Measurements from ENCODE around the gene EPB41L4B. TPM values are rescaled to one million over a fixed set of nuclear protein-coding genes. Genes with fewer than 3 reads are reported as not detected.

Gene EPB41L4B
- total RNA-seq, 6 experiments from 2014 or later = 0.33 to 0.37 (median 0.35) TPM; not detected in 2

DNA sequence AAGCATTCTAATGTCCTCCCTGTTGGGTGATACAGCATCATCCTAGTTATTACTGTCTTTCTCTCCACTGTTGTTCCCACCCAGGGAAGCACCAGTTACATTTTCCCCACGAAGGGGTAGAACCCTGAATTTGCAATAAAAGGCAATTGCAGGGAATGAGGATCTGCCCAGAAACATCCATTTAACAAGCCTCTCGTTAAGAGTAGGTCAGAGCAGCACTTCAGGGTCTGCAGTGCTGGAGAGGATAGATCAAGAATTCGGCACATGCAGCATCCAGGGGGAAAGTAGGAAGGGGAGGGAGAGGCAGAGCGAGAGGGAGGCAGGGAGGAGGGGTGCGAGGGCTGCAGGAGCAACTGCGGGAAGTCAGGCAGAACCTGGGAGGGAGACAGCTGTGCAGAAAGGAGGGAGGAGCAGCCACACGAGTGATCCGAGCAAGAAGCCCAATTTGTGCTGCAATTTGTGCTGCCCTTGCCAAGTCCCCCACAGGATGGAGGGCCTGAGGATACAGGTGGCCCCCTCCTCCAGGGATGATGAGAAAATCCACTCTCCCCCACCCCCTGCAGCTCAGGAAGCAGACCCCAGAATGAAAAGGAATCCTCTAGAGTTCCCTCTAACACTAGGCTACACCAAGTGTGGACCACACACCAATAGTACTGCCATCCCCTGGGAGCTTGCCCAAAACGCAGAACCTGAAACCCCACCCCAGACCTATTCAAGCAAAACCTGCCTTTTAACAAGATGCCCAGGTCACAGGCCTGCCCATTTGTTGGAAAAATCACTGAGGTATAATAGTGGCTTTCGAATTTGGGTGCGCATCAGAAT lies 62.2 kb downstream of the EPB41L4B start:
- TF ChIP-seq CTCF (IDR thresholded peaks at IDR 0.05) = no peak
- no peak for DNase-seq
- H3K9me3 Mint-ChIP-seq = no peaks in the 10 kb centered on the region
- H3K27ac Mint-ChIP-seq = no peak overlapping the region
- no peaks in the 10 kb centered on the region; the same call in 1 of the 2 replicates for H3K36me3 Mint-ChIP-seq (ENCODE audit: low read depth)
- H3K4me3 Mint-ChIP-seq = no peak overlapping the region
- peaks cover 29% of the 10 kb centered on the region for H3K27me3 Mint-ChIP-seq (ENCODE audit: insufficient read depth)
- peaks cover 36% of the 10 kb centered on the region for H3K4me1 Mint-ChIP-seq (ENCODE audit: low read depth)

DNA sequence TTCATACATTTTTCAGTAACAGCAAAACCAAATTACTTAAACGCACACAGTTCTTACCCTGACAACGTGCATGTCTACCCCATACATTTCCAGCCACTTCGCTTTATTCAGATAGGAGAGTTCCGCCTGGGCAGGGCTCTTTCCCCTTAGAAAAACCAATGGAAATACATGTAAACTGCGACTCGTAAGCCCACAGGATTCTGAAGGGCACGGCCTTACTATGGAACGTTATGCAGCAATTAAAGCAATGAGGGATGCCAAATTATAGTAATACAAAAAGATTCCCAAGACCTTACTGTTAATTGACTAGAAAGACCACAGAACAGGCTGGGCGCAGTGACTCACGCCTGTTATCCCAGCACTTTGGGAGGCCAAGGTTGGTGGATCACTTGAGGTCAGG lies 64.5 kb downstream of the EPB41L4B start:
- TF ChIP-seq CTCF (IDR thresholded peaks at IDR 0.05) = no peak
- Mint-ChIP-seq H3K27ac (peak overlapping the region; percentile 70; the same call in 1 of the 2 replicates), H3K4me1 (ENCODE audit: low read depth) (peaks cover 60% of the 10 kb centered on the region), H3K27me3 (ENCODE audit: insufficient read depth) (peaks cover 18% of the 10 kb centered on the region), H3K4me3 (no peak overlapping the region; the same call in 1 of the 2 replicates), H3K9me3 (no peaks in the 10 kb centered on the region), H3K36me3 (ENCODE audit: low read depth) (no peaks in the 10 kb centered on the region; the same call in 1 of the 2 replicates)
- peak; percentile 45 for DNase-seq

GRCh38 chr9:109255394-109255793 lies 65.5 kb downstream of the EPB41L4B start:
- no peaks in the 10 kb centered on the region for H3K9me3 Mint-ChIP-seq
- H3K27ac Mint-ChIP-seq = peak overlapping the region; percentile 16; the same call in 1 of the 2 replicates
- peaks cover 69% of the 10 kb centered on the region for H3K4me1 Mint-ChIP-seq (ENCODE audit: low read depth)
- TF ChIP-seq CTCF (IDR thresholded peaks at IDR 0.05) = no peak
- no peaks in the 10 kb centered on the region; the same call in 1 of the 2 replicates for H3K36me3 Mint-ChIP-seq (ENCODE audit: low read depth)
- H3K4me3 Mint-ChIP-seq = no peak overlapping the region
- H3K27me3 Mint-ChIP-seq (ENCODE audit: insufficient read depth) = peaks cover 18% of the 10 kb centered on the region
- DNase-seq = no peak

- Mint-ChIP-seq H3K27ac (peak overlapping the region; percentile 81), H3K27me3 (ENCODE audit: insufficient read depth) (peaks cover 11% of the 10 kb centered on the region), H3K4me3 (peak overlapping the region; percentile 65), H3K4me1 (ENCODE audit: low read depth) (peaks cover 78% of the 10 kb centered on the region), H3K36me3 (ENCODE audit: low read depth) (no peaks in the 10 kb centered on the region; the same call in 1 of the 2 replicates), H3K9me3 (no peaks in the 10 kb centered on the region)
- DNase-seq = peak; percentile 42
- TF ChIP-seq CTCF (IDR thresholded peaks at IDR 0.05) = no peak
Measured at GRCh38 chr9:109254317-109254716, 66.5 kb downstream of the EPB41L4B start.

DNA sequence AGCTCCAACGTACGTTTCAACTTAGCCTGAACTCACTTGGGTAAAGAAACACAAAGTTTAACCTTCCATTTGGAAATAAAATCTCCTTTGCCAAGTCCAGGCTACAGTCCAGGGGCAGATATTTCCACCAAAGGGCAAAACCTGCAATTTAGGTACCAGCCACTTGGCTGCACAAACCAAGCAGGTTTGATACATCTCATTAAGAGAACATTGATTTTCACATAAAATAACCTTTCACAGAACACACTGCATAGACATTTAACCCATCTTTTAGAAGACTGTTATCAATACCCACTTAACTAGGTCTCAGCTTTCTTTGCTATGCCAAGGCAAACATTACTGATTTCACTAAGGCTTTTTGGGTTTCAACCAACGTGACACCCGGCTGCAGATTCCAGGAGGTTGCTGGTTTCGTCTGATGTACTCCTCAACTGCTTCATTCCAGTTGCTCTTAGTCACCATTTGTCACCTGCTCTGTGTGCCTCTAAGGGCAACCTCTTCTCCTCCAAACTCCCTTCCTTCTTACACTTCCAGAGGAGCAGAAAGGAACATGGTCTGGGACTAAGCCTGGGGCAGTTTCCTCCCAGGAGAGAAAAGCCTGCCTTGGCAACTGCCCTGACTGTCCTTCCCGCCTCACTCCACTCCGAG lies 67.1 kb downstream of the EPB41L4B start:
- Mint-ChIP-seq H3K4me3 (peak overlapping the region; percentile 65; the same call in 1 of the 2 replicates), H3K36me3 (ENCODE audit: low read depth) (no peaks in the 10 kb centered on the region; the same call in 1 of the 2 replicates), H3K27me3 (ENCODE audit: insufficient read depth) (peaks cover 11% of the 10 kb centered on the region), H3K9me3 (no peaks in the 10 kb centered on the region), H3K4me1 (ENCODE audit: low read depth) (peaks cover 78% of the 10 kb centered on the region), H3K27ac (peak overlapping the region; percentile 81)
- DNase-seq = peak; percentile 61
- peak; percentile 37 for TF ChIP-seq CTCF (IDR thresholded peaks at IDR 0.05)

All from HFFc6 (cell line).